Fibroblast of lung (primary cell): ENCODE data around the gene PLOD2. TPM values are rescaled to one million over a fixed set of nuclear protein-coding genes. Genes with fewer than 3 reads are reported as not detected.

Source experiments
- DNase-seq, 2 donors: peaks; one replicate each; pipeline versions ENCODE4 v3.0.0 to v3.0.0-alpha.2; 2010; ENCODE audit warnings: low read depth in 2 of 2
- H2AFZ ChIP-seq: 2 replicates; pipeline ENCODE4 v1.5.1; 2012; ENCODE audit warnings: low read length, control low read depth, inconsistent platforms
- H3K27ac ChIP-seq: 2 replicates; pipeline ENCODE4 v1.5.1; 2011; ENCODE audit warnings: low read length, control low read depth; ENCODE audit not compliant: insufficient read depth
- H3K27me3 ChIP-seq: 2 replicates; pipeline ENCODE4 v1.5.1; 2011; ENCODE audit warnings: mild to moderate bottlenecking, low read length; ENCODE audit not compliant: control insufficient read depth, insufficient read depth
- H3K36me3 ChIP-seq: 2 replicates; pipeline ENCODE4 v1.5.1; 2011; ENCODE audit warnings: low read length; ENCODE audit not compliant: control insufficient read depth, insufficient read depth
- H3K4me1 ChIP-seq: 2 replicates; pipeline ENCODE4 v1.5.1; 2011; ENCODE audit warnings: low read length; ENCODE audit not compliant: control insufficient read depth, insufficient read depth; ENCODE audit errors: extremely low read depth
- H3K4me2 ChIP-seq: 2 replicates; pipeline ENCODE4 v1.5.1; 2011; ENCODE audit warnings: low read length, control low read depth; ENCODE audit not compliant: insufficient read depth; ENCODE audit errors: extremely low read depth
- H3K4me3 ChIP-seq, 4 experiments: fragments of 200-600 bp in 1 of 4; sonication (generic) in 1 of 4; replicated peaks in 1 of 4; 2 replicates each; pipeline ENCODE4 v1.5.1; 2011 to 2016; ENCODE audit warnings: low read length in 4 of 4, low read depth in 3 of 4, mild to moderate bottlenecking in 3 of 4, control low read depth in 2 of 4, inconsistent platforms in 1 of 4, mixed read lengths in 1 of 4; ENCODE audit not compliant: insufficient read depth in 1 of 4; ENCODE audit errors: control extremely low read depth in 1 of 4
- H3K79me2 ChIP-seq: 2 replicates; pipeline ENCODE4 v1.5.1; 2012; ENCODE audit warnings: mild to moderate bottlenecking, low read length, inconsistent platforms; ENCODE audit not compliant: control insufficient read depth, insufficient read depth
- H3K9ac ChIP-seq: 2 replicates; pipeline ENCODE4 v1.5.1; 2011; ENCODE audit warnings: mild to moderate bottlenecking, low read length, control low read depth; ENCODE audit not compliant: insufficient read depth
- H3K9me3 ChIP-seq: 2 replicates; pipeline ENCODE4 v1.5.1; 2012; ENCODE audit warnings: low read depth, low read length; ENCODE audit not compliant: control insufficient read depth, insufficient read depth
- H4K20me1 ChIP-seq: 2 replicates; pipeline ENCODE4 v1.5.1; 2011; ENCODE audit warnings: low read length; ENCODE audit not compliant: control insufficient read depth, insufficient read depth; ENCODE audit errors: extremely low read depth
- CTCF ChIP-seq, 2 donors: IDR thresholded peaks in 1 of 2; conservative IDR thresholded peaks in 1 of 2; 1 replicate in 1 of 2; 2 replicates in 1 of 2; pipeline ENCODE4 v1.5.1; 2011 to 2012; ENCODE audit warnings: low read length in 2 of 2, control low read depth in 1 of 2, inconsistent platforms in 1 of 2, low read depth in 1 of 2, mild to moderate bottlenecking in 1 of 2
- EZH2 ChIP-seq: IDR thresholded peaks from 2 replicates; pipeline ENCODE4 v1.5.1; 2012; ENCODE audit warnings: low read length, control low read depth, mild to moderate bottlenecking; ENCODE audit errors: missing control alignments
- polyA plus RNA-seq, 2 donors: library from polyadenylated mRNA; depleted of rRNA in 1 of 2; stranded (reverse) in 1 of 2; unstranded in 1 of 2; fragments of >200 nt; gene quantifications; 2 replicates each; pipeline ENCODE4 v1.2.1, GENCODE V29; 2011 to 2012; ENCODE audit warnings: missing spikeins in 1 of 2
- total RNA-seq: library from RNA; depleted of rRNA; stranded (reverse); fragments of >200 nt; gene quantifications from 2 replicates; pipeline ENCODE4 v1.2.1, GENCODE V29; 2014

Gene PLOD2
- total and polyA plus RNA-seq, 2 donors (not counting 1 experiment from before 2014, with no cell fraction given): 91.8 to 114 TPM

DNA sequence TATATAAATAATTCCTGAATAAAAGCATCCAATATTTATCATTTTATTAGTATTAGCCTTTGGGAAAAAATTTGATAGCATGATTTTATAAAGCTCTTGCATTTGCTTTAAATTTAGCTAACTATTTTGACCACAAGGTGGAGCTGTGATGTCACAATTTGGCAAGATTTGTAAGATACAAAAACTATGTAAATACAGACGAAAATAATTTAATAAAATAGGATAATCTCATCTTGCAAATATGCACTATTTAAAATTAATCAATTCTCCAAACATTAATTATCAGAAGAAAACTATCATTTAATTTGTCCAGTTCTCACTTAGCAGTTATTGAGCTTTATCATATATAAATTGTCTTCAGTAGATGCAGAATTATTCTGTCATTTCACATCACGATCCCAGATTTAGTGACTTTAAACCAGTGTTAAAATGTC lies 95.4 kb downstream of the PLOD2 start:
- Histone ChIP-seq H3K9ac (no peak overlapping the region), H2AFZ (no peak overlapping the region), H3K36me3 (no peaks in the 10 kb centered on the region), H3K27ac (no peak overlapping the region), H3K4me2 (no peak overlapping the region), H3K79me2 (no peaks in the 10 kb centered on the region), H3K4me1 (peaks cover 3% of the 10 kb centered on the region), H3K4me3 (no peak overlapping the region), H3K9me3 (no peaks in the 10 kb centered on the region), H3K27me3 (no peaks in the 10 kb centered on the region), H4K20me1 (no peaks in the 10 kb centered on the region)
- DNase-seq: peak; percentile 57 to 88
- TF ChIP-seq CTCF (conservative IDR thresholded peaks at IDR 0.05 in 1 of 2, IDR thresholded peaks at IDR 0.05 in 1 of 2; ENCODE audit: low read depth in 1 of 2, low read length in 2 of 2) (peak; percentile 43 to 60), EZH2 (no peak)

- no peaks in the 10 kb centered on the region for H3K4me1 ChIP-seq
- H3K4me3 ChIP-seq: no peak overlapping the region
- TF ChIP-seq CTCF (conservative IDR thresholded peaks at IDR 0.05 in 1 of 2, IDR thresholded peaks at IDR 0.05 in 1 of 2; ENCODE audit: low read depth in 1 of 2, low read length in 2 of 2): no peak
- TF ChIP-seq EZH2: no peak
- no peak overlapping the region for H3K4me2 ChIP-seq
- H4K20me1 ChIP-seq: no peaks in the 10 kb centered on the region
- no peaks in the 10 kb centered on the region for H3K27me3 ChIP-seq
- H2AFZ ChIP-seq: no peak overlapping the region
- no peaks in the 10 kb centered on the region for H3K36me3 ChIP-seq
- no peak overlapping the region for H3K9ac ChIP-seq
- no peak for DNase-seq
- H3K27ac ChIP-seq: no peak overlapping the region
- H3K9me3 ChIP-seq: no peaks in the 10 kb centered on the region
- H3K79me2 ChIP-seq: no peaks in the 10 kb centered on the region
These were observed 102.7 kb downstream of the PLOD2 start for GRCh38 chr3:146058241-146058640.

- H3K79me2 ChIP-seq: no peaks in the 10 kb centered on the region
- H3K9me3 ChIP-seq: no peaks in the 10 kb centered on the region
- peak in 1 of 2 donors; percentile 20 for DNase-seq
- no peak overlapping the region for H3K4me2 ChIP-seq
- no peaks in the 10 kb centered on the region for H3K4me1 ChIP-seq
- no peak overlapping the region for H2AFZ ChIP-seq
- H3K9ac ChIP-seq: no peak overlapping the region
- H3K36me3 ChIP-seq: no peaks in the 10 kb centered on the region
- H3K27me3 ChIP-seq: no peaks in the 10 kb centered on the region
- no peak overlapping the region for H3K27ac ChIP-seq
- H3K4me3 ChIP-seq: no peak overlapping the region
- no peaks in the 10 kb centered on the region for H4K20me1 ChIP-seq
- TF ChIP-seq CTCF (conservative IDR thresholded peaks at IDR 0.05 in 1 of 2, IDR thresholded peaks at IDR 0.05 in 1 of 2; ENCODE audit: low read depth in 1 of 2, low read length in 2 of 2): no peak
- no peak for TF ChIP-seq EZH2
These were observed 108.1 kb downstream of the PLOD2 start for GRCh38 chr3:146052791-146053310.
